Neural progenitor cell (in vitro differentiated cells): ENCODE data around the gene CAMLG.

ENCODE experiments used
- EZH2 ChIP-seq: fragments of 200-600 bp; sonication (generic); IDR thresholded peaks from 2 replicates; pipeline ENCODE4 v1.6.1; 2017; ENCODE audit warnings: antibody characterized with exemption, mild to moderate bottlenecking, moderate library complexity
- TF ChIP-seq, protein P1 (sequence below): fragments of 200-600 bp; sonication (generic); IDR thresholded peaks from 2 replicates; pipeline ENCODE4 v1.5.1; 2017; ENCODE audit warnings: antibody characterized with exemption, mild to moderate bottlenecking

DNA sequence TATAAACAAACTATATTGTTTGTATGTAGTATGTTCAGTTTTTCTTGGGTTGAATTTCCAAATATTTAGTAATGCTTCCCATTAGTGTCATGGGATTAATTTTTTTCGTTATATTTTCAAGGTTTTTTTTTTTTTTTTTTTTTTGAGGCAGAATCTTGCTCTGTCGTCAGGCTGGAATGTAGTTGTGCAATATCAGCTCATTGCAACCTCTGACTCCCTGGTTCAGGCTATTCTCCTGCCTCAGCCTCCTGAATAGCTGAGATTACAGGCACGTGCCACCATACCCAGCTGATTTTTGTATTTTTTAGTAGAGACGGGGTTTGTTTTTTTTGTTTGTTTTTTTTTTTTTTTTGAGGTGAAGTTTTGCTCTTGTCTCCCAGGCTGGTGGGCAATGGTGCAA lies 30.9 kb downstream of the CAMLG start:
- TF ChIP-seq, protein P1, sequence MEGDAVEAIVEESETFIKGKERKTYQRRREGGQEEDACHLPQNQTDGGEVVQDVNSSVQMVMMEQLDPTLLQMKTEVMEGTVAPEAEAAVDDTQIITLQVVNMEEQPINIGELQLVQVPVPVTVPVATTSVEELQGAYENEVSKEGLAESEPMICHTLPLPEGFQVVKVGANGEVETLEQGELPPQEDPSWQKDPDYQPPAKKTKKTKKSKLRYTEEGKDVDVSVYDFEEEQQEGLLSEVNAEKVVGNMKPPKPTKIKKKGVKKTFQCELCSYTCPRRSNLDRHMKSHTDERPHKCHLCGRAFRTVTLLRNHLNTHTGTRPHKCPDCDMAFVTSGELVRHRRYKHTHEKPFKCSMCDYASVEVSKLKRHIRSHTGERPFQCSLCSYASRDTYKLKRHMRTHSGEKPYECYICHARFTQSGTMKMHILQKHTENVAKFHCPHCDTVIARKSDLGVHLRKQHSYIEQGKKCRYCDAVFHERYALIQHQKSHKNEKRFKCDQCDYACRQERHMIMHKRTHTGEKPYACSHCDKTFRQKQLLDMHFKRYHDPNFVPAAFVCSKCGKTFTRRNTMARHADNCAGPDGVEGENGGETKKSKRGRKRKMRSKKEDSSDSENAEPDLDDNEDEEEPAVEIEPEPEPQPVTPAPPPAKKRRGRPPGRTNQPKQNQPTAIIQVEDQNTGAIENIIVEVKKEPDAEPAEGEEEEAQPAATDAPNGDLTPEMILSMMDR, result no peak
- TF ChIP-seq EZH2, result no peak
